MM.1S (cell line): ENCODE data around the gene RITA1.

Source experiments
- CTCF ChIP-seq: fragments of 300-600 bp; sonication (generic); IDR thresholded peaks from 2 replicates; pipeline ENCODE4 v1.5.1; 2016; ENCODE audit warnings: antibody characterized with exemption, low read length, mixed read lengths
- EZH2 ChIP-seq: fragments of 300-600 bp; sonication (generic); optimal IDR thresholded peaks from 2 replicates; pipeline ENCODE3; 2017; ENCODE audit warnings: low read depth, mild to moderate bottlenecking, antibody characterized with exemption, low read length, mixed read lengths

GRCh38 chr12:113236539-113237399, 51.2 kb downstream of the RITA1 start:
- TF ChIP-seq CTCF (no peak), EZH2 (no peak)
